Measurements from ENCODE around the gene CD101.

The CD101 gene

GRCh38 chr1:117030271-117030877, 28.8 kb downstream of the CD101 start:
- no peaks in the 10 kb centered on the region for H3K27me3 ChIP-seq
- no peak for TF ChIP-seq Cebpa-rat (IDR thresholded peaks at IDR 0.05)
- H3K9ac ChIP-seq: no peak overlapping the region
- H3K27ac ChIP-seq: no peak overlapping the region
- H4K20me1 ChIP-seq: no peaks in the 10 kb centered on the region
- peaks cover 20 to 49% (median 41%) of the 10 kb centered on the region in 10 experiments for H3K4me1 ChIP-seq
- peak overlapping the region in 7 of 11 experiments; percentile 59 to 78 (median 75); a peak in 7 of 22 replicates for H3K4me2 ChIP-seq
- H3K36me3 ChIP-seq: peaks cover 0 to 92% (median 0%) of the 10 kb centered on the region in 11 experiments; a peak in 10 of 22 replicates
- H3K4me3 ChIP-seq: no peak overlapping the region
- no peaks in the 10 kb centered on the region for H3K9me3 ChIP-seq (replicated peaks in 1 of 11)

- Histone ChIP-seq H3K4me2 (peak overlapping the region; percentile 49 to 78 (median 61); a peak in 21 of 22 replicates), H3K9me3 (replicated peaks in 1 of 11) (no peaks in the 10 kb centered on the region), H3K27me3 (no peaks in the 10 kb centered on the region), H4K20me1 (no peaks in the 10 kb centered on the region), H3K27ac (no peak overlapping the region; a peak in 1 of 22 replicates), H3K9ac (no peak overlapping the region), H3K4me1 (peaks cover 26 to 63% (median 53%) of the 10 kb centered on the region in 10 experiments), H3K4me3 (no peak overlapping the region), H3K36me3 (peaks cover 0 to 91% (median 0%) of the 10 kb centered on the region in 11 experiments; a peak in 9 of 22 replicates)
- TF ChIP-seq Cebpa-rat (IDR thresholded peaks at IDR 0.05): no peak
Measured at GRCh38 chr1:117032266-117032665, 30.7 kb downstream of the CD101 start.

- Histone ChIP-seq H3K27me3 (no peaks in the 10 kb centered on the region), H3K27ac (peak overlapping the region in 6 of 11 experiments; percentile 1 to 41 (median 14); a peak in 5 of 22 replicates), H3K9me3 (replicated peaks in 1 of 11) (no peaks in the 10 kb centered on the region), H3K4me2 (peak overlapping the region; percentile 49 to 78 (median 61)), H3K4me1 (peaks cover 26 to 63% (median 53%) of the 10 kb centered on the region in 10 experiments), H3K9ac (0 out of 22 replicates have a peak overlapping the region, but pooled peaks of 1 of the 11 experiments have one; percentile 26), H4K20me1 (no peaks in the 10 kb centered on the region), H3K36me3 (peaks cover 0 to 91% (median 0%) of the 10 kb centered on the region in 11 experiments; a peak in 9 of 22 replicates), H3K4me3 (no peak overlapping the region)
- no peak for TF ChIP-seq Cebpa-rat (IDR thresholded peaks at IDR 0.05)
Measured at GRCh38 chr1:117032681-117033539, 31.4 kb downstream of the CD101 start.

- H4K20me1 ChIP-seq: no peaks in the 10 kb centered on the region
- H3K27me3 ChIP-seq: no peaks in the 10 kb centered on the region
- no peak for TF ChIP-seq Cebpa-rat (IDR thresholded peaks at IDR 0.05)
- H3K4me3 ChIP-seq: no peak overlapping the region
- H3K4me2 ChIP-seq: peak overlapping the region; percentile 49 to 78 (median 61); a peak in 21 of 22 replicates
- no peaks in the 10 kb centered on the region for H3K9me3 ChIP-seq (replicated peaks in 1 of 11)
- no peak overlapping the region for H3K9ac ChIP-seq
- H3K36me3 ChIP-seq: peaks cover 0 to 90% (median 0%) of the 10 kb centered on the region in 11 experiments; a peak in 9 of 22 replicates
- peak overlapping the region in 5 of 11 experiments; percentile 1 to 41 (median 5); a peak in 4 of 22 replicates for H3K27ac ChIP-seq
- H3K4me1 ChIP-seq: peaks cover 31 to 63% (median 55%) of the 10 kb centered on the region in 10 experiments
Measured at GRCh38 chr1:117033772-117034171, 32.2 kb downstream of the CD101 start.

GRCh38 chr1:117034791-117035290, 33.3 kb downstream of the CD101 start:
- H3K9ac ChIP-seq: no peak overlapping the region
- H3K4me1 ChIP-seq: peaks cover 31 to 63% (median 56%) of the 10 kb centered on the region in 10 experiments

GRCh38 chr1:117036018-117036461, 34.5 kb downstream of the CD101 start:
- Histone ChIP-seq H3K9ac (no peak overlapping the region), H3K4me2 (peak overlapping the region in 10 of 11 experiments; percentile 8 to 72 (median 59); a peak in 16 of 22 replicates), H3K4me3 (no peak overlapping the region)

More at GRCh38 chr1:117034791-117035290, 33.3 kb downstream of the CD101 start:
- no peaks in the 10 kb centered on the region for H3K9me3 ChIP-seq (replicated peaks in 1 of 11)
- H3K4me2 ChIP-seq: peak overlapping the region in 6 of 11 experiments; percentile 10 to 78 (median 68); a peak in 7 of 22 replicates
- TF ChIP-seq Cebpa-rat (IDR thresholded peaks at IDR 0.05): no peak
- H4K20me1 ChIP-seq: no peaks in the 10 kb centered on the region
- H3K27me3 ChIP-seq: no peaks in the 10 kb centered on the region
- no peak overlapping the region for H3K4me3 ChIP-seq
- H3K27ac ChIP-seq: no peak overlapping the region
- H3K36me3 ChIP-seq: peaks cover 0 to 82% (median 0%) of the 10 kb centered on the region in 11 experiments; a peak in 9 of 22 replicates

GRCh38 chr1:117037802-117038201, 36.2 kb downstream of the CD101 start:
- no peak for TF ChIP-seq Cebpa-rat (IDR thresholded peaks at IDR 0.05)
- Histone ChIP-seq H3K9me3 (replicated peaks in 1 of 11) (peaks cover 0 to 8% (median 0%) of the 10 kb centered on the region in 11 experiments; a peak in 3 of 22 replicates), H3K9ac (no peak overlapping the region)

More at GRCh38 chr1:117036018-117036461, 34.5 kb downstream of the CD101 start:
- peaks cover 36 to 66% (median 54%) of the 10 kb centered on the region in 10 experiments for H3K4me1 ChIP-seq
- H3K27me3 ChIP-seq: no peaks in the 10 kb centered on the region
- no peaks in the 10 kb centered on the region for H3K9me3 ChIP-seq (replicated peaks in 1 of 11)
- no peaks in the 10 kb centered on the region for H4K20me1 ChIP-seq
- TF ChIP-seq Cebpa-rat (IDR thresholded peaks at IDR 0.05): 0 out of 22 replicates have a peak, but pooled peaks of 1 of the 11 experiments have one; percentile 20
- H3K27ac ChIP-seq: peak overlapping the region in 3 of 11 experiments; percentile 24 to 36 (median 35); a peak in 5 of 22 replicates
- peaks cover 0 to 70% (median 0%) of the 10 kb centered on the region in 11 experiments; a peak in 9 of 22 replicates for H3K36me3 ChIP-seq

GRCh38 chr1:117038236-117038635, 36.7 kb downstream of the CD101 start:
- H3K4me2 ChIP-seq: peak overlapping the region in 4 of 11 experiments; percentile 1 to 49 (median 12); a peak in 1 of 22 replicates
- no peak for TF ChIP-seq Cebpa-rat (IDR thresholded peaks at IDR 0.05)
- no peak overlapping the region for H3K9ac ChIP-seq
- H3K36me3 ChIP-seq: peaks cover 0 to 52% (median 0%) of the 10 kb centered on the region in 11 experiments; a peak in 9 of 22 replicates
- no peak overlapping the region for H3K4me3 ChIP-seq
- H3K4me1 ChIP-seq: peaks cover 26 to 50% (median 34%) of the 10 kb centered on the region in 10 experiments
- H3K27me3 ChIP-seq: no peaks in the 10 kb centered on the region
- no peaks in the 10 kb centered on the region for H4K20me1 ChIP-seq
- H3K27ac ChIP-seq: no peak overlapping the region
- H3K9me3 ChIP-seq (replicated peaks in 1 of 11): peaks cover 0 to 8% (median 0%) of the 10 kb centered on the region in 11 experiments; a peak in 3 of 22 replicates

More at GRCh38 chr1:117037802-117038201, 36.2 kb downstream of the CD101 start:
- H3K27ac ChIP-seq: no peak overlapping the region
- H3K4me3 ChIP-seq: no peak overlapping the region
- no peak overlapping the region for H3K4me2 ChIP-seq
- H3K36me3 ChIP-seq: peaks cover 0 to 52% (median 0%) of the 10 kb centered on the region in 11 experiments; a peak in 9 of 22 replicates
- peaks cover 30 to 54% (median 39%) of the 10 kb centered on the region in 10 experiments for H3K4me1 ChIP-seq
- H3K27me3 ChIP-seq: no peaks in the 10 kb centered on the region
- H4K20me1 ChIP-seq: no peaks in the 10 kb centered on the region

Data from BLaER1 treated with 17β-estradiol and CSF1 and Interleukin-3, amounts not matched to agents 10 nM and 100 nM (cell line).